Measurements from ENCODE around the gene CA9.
"Not testable (repeated sequence)": the region's sequence is repeated elsewhere in the genome, so short reads cannot be mapped to it uniquely, and the experiment has no call there.

- TF ChIP-seq CTCF (IDR thresholded peaks at IDR 0.05 in 2 of 3, conservative IDR thresholded peaks at IDR 0.05 in 1 of 3; ENCODE audit: insufficient read depth in 2 of 3, low read depth in 1 of 3, low read length in 3 of 3); SMARCC2 (IDR thresholded peaks at IDR 0.05; ENCODE audit: low read depth); SMARCA4 (IDR thresholded peaks at IDR 0.05); DLX4 (CRISPR knock-in tag; IDR thresholded peaks at IDR 0.05): not testable (repeated sequence)
Measured at GRCh38 chr9:35645736-35646135, 28.0 kb upstream of the CA9 start.

Data from K562 (cell line).